Osteoblast (primary cell): ENCODE results near the gene NFAT5. TPM values are rescaled to one million over a fixed set of nuclear protein-coding genes. Genes with fewer than 3 reads are reported as not detected.

Source experiments
- DNase-seq: peaks from one replicate; pipeline ENCODE4 v3.0.0; 2011; ENCODE audit warnings: low spot score, mixed read lengths; ENCODE audit not compliant: insufficient read length; ENCODE audit errors: missing footprints
- H2AFZ ChIP-seq: 2 replicates; pipeline ENCODE4 v1.6.0; 2011; ENCODE audit warnings: mild to moderate bottlenecking, low read length
- H3K27ac ChIP-seq: 2 replicates; pipeline ENCODE4 v1.5.1; 2011; ENCODE audit warnings: mild to moderate bottlenecking, low read depth, low read length, moderate library complexity
- H3K27me3 ChIP-seq: 2 replicates; pipeline ENCODE4 v1.6.0; 2012; ENCODE audit warnings: mild to moderate bottlenecking, control low read depth, inconsistent platforms, low read length, moderate library complexity; ENCODE audit not compliant: insufficient read depth
- H3K36me3 ChIP-seq: 2 replicates; pipeline ENCODE4 v1.5.1; 2011; ENCODE audit warnings: mild to moderate bottlenecking, low read length, control low read depth, moderate library complexity; ENCODE audit not compliant: insufficient read depth
- H3K4me1 ChIP-seq: 2 replicates; pipeline ENCODE4 v1.5.1; 2011; ENCODE audit warnings: mild to moderate bottlenecking, low read length, control low read depth, moderate library complexity; ENCODE audit not compliant: insufficient read depth
- H3K4me2 ChIP-seq: 2 replicates; pipeline ENCODE4 v1.6.0; 2011; ENCODE audit warnings: mild to moderate bottlenecking, low read length; ENCODE audit not compliant: insufficient read depth
- H3K4me3 ChIP-seq: fragments of 200-600 bp; sonication (generic); 3 replicates; pipeline ENCODE4 v1.5.1; 2012; ENCODE audit warnings: mild to moderate bottlenecking, low read length, inconsistent platforms; ENCODE audit not compliant: insufficient read depth
- H3K79me2 ChIP-seq: 2 replicates; pipeline ENCODE4 v1.6.0; 2012; ENCODE audit warnings: mild to moderate bottlenecking, low read length, control low read depth, inconsistent platforms; ENCODE audit not compliant: insufficient read depth
- H3K9me3 ChIP-seq: 2 replicates; pipeline ENCODE4 v1.5.1; 2011; ENCODE audit warnings: low read depth, low read length, control low read depth
- H4K20me1 ChIP-seq: 2 replicates; pipeline ENCODE4 v1.6.0; 2012; ENCODE audit warnings: mild to moderate bottlenecking, low read length, control low read depth; ENCODE audit not compliant: insufficient read depth
- CTCF ChIP-seq: IDR thresholded peaks from 2 replicates; pipeline ENCODE4 v1.5.1; 2011; ENCODE audit warnings: mild to moderate bottlenecking, low read depth, low read length, moderate library complexity; ENCODE audit errors: extremely low read depth
- total RNA-seq: library from RNA; depleted of rRNA; stranded (reverse); fragments of >200 nt; gene quantifications from 2 replicates; pipeline ENCODE4 v1.2.3, GENCODE V29; 2012

NFAT5 gene
- total RNA-seq, 1 donor = 29.3 TPM

- Histone ChIP-seq H3K27me3 (no peaks in the 10 kb centered on the region), H3K27ac (no peak overlapping the region), H3K4me2 (no peak overlapping the region), H3K4me3 (no peak overlapping the region), H3K9me3 (no peaks in the 10 kb centered on the region), H3K4me1 (peaks cover 5% of the 10 kb centered on the region), H3K79me2 (peaks cover 47% of the 10 kb centered on the region), H4K20me1 (peaks cover 11% of the 10 kb centered on the region), H2AFZ (no peak overlapping the region), H3K36me3 (peaks cover 36% of the 10 kb centered on the region)
- no peak for TF ChIP-seq CTCF
- DNase-seq = no peak
These were observed 81.3 kb downstream of the NFAT5 start for GRCh38 chr16:69647020-69647419.

GRCh38 chr16:69651217-69651616 lies 85.5 kb downstream of the NFAT5 start:
- no peak for TF ChIP-seq CTCF
- Histone ChIP-seq H3K27ac (no peak overlapping the region), H2AFZ (no peak overlapping the region), H3K79me2 (peaks cover 22% of the 10 kb centered on the region), H3K4me2 (no peak overlapping the region), H3K9me3 (no peaks in the 10 kb centered on the region), H3K36me3 (peaks cover 67% of the 10 kb centered on the region), H3K27me3 (no peaks in the 10 kb centered on the region), H3K4me1 (no peaks in the 10 kb centered on the region), H3K4me3 (no peak overlapping the region), H4K20me1 (peaks cover 5% of the 10 kb centered on the region)
- peak; percentile 6 for DNase-seq

DNA sequence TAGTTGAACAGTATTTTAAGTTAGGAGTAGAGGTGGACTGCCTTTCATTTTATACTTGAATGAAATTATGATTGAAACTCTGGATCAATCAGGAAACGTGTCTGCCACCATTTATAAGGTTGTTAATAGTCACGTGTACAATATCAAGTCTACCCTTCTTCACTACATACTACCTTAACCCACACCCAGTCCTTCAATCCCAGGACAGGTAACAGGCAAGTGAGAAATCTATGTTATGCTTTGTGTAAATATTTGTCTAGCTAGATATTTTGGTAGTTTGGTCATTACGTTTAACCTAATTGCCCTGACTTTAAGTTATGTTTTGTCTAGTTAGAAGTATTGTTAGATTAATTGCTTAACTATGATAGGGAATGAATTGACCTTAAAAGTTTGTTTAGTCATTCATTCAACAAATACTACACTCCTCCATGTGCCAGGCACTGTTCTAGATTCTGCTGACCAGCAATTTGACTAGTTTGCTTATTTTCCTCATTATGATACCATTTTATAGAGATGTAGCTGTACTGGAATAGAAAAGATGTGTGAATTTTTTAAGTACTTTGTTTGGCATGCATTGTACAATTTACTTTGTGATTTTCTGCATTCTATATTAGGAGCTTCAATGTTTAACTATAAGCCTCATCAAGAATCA lies 88.6 kb downstream of the NFAT5 start:
- no peak overlapping the region for H3K4me2 ChIP-seq
- H3K36me3 ChIP-seq = peaks cover 59% of the 10 kb centered on the region
- peaks cover 16% of the 10 kb centered on the region for H3K79me2 ChIP-seq
- H3K4me3 ChIP-seq = no peak overlapping the region
- H3K4me1 ChIP-seq = no peaks in the 10 kb centered on the region
- no peak for TF ChIP-seq CTCF
- H2AFZ ChIP-seq = no peak overlapping the region
- H3K27ac ChIP-seq = no peak overlapping the region
- H4K20me1 ChIP-seq = peaks cover 5% of the 10 kb centered on the region
- no peaks in the 10 kb centered on the region for H3K9me3 ChIP-seq
- DNase-seq = peak; percentile 9
- no peaks in the 10 kb centered on the region for H3K27me3 ChIP-seq

- Histone ChIP-seq H3K9me3 (no peaks in the 10 kb centered on the region), H3K4me2 (no peak overlapping the region), H4K20me1 (no peaks in the 10 kb centered on the region), H3K36me3 (peaks cover 60% of the 10 kb centered on the region), H3K27ac (no peak overlapping the region), H3K79me2 (peaks cover 2% of the 10 kb centered on the region), H3K4me3 (no peak overlapping the region), H3K4me1 (no peaks in the 10 kb centered on the region), H3K27me3 (no peaks in the 10 kb centered on the region), H2AFZ (no peak overlapping the region)
- TF ChIP-seq CTCF = no peak
- DNase-seq = no peak
These were observed 94.4 kb downstream of the NFAT5 start for GRCh38 chr16:69660166-69660565.
